Stimulated activated effector memory CD8-positive, alpha-beta T cell treated with anti-CD3 and anti-CD28 coated beads, Interleukin-12 subunit alpha, Interleukin-12 subunit beta, amount 100 ng/mL, for 72 hours (primary cell): ENCODE data around the gene USP22.
"Not testable (repeated sequence)": the region's sequence is repeated elsewhere in the genome, so short reads cannot be mapped to it uniquely, and the experiment has no call there.

Experiments
- ATAC-seq: fragments of 150-1000 bp; cut with Tn5 transposase; 2 replicates; pipeline ENCODE4 v1.10.0; 2021
- DNase-seq, 2 donors: peaks; one replicate each; pipeline ENCODE4 v3.0.0; 2021 to 2022; ENCODE audit warnings: low spot score in 2 of 2
- H3K27ac Mint-ChIP-seq: one replicate; pipeline ENCODE4 v1.8.0; 2022; ENCODE audit warnings: mild to moderate bottlenecking, mixed read lengths
- H3K36me3 Mint-ChIP-seq: one replicate; pipeline ENCODE4 v1.8.0; 2022; ENCODE audit warnings: mild to moderate bottlenecking, mixed read lengths
- H3K4me1 Mint-ChIP-seq: one replicate; pipeline ENCODE4 v1.8.0; 2022; ENCODE audit warnings: mixed read lengths
- H3K4me3 Mint-ChIP-seq: one replicate; pipeline ENCODE4 v1.8.0; 2022; ENCODE audit warnings: mild to moderate bottlenecking, mixed read lengths
- H3K9me3 Mint-ChIP-seq: one replicate; pipeline ENCODE4 v1.8.0; 2022; ENCODE audit warnings: mixed read lengths

Gene USP22

GRCh38 chr17:21042458-21043295, at the start of gene USP22:
Gene USP22, minus strand, starts transcription at chr17:21043011. Its CDS starts 176 bp downstream, at chr17:21042835.
- peak in 1 of 2 donors; percentile 87 for DNase-seq
- Mint-ChIP-seq H3K4me1 (peaks cover 12% of the 10 kb centered on the region), H3K27ac (peak within 1 kb of the TSS; percentile 94), H3K9me3 (no peaks in the 10 kb centered on the region), H3K4me3 (peak within 1 kb of the TSS; percentile 94), H3K36me3 (peaks cover 42% of the 10 kb centered on the region)
- peak; percentile 71 for ATAC-seq

GRCh38 chr17:21090902-21091618, 48.2 kb upstream of the USP22 start:
- no peaks in the 10 kb centered on the region for H3K9me3 Mint-ChIP-seq
- H3K27ac Mint-ChIP-seq: no peak overlapping the region
- ATAC-seq: no peak
- no peak for DNase-seq
- H3K36me3 Mint-ChIP-seq: no peaks in the 10 kb centered on the region
- H3K4me3 Mint-ChIP-seq: no peak overlapping the region
- no peaks in the 10 kb centered on the region for H3K4me1 Mint-ChIP-seq

GRCh38 chr17:21089933-21090901, 47.4 kb upstream of the USP22 start:
- DNase-seq: no peak
- no peak for ATAC-seq
- Mint-ChIP-seq H3K36me3 (no peaks in the 10 kb centered on the region), H3K9me3 (no peaks in the 10 kb centered on the region), H3K4me3 (no peak overlapping the region), H3K4me1 (no peaks in the 10 kb centered on the region), H3K27ac (no peak overlapping the region)

- no peaks in the 10 kb centered on the region for H3K4me1 Mint-ChIP-seq
- no peaks in the 10 kb centered on the region for H3K36me3 Mint-ChIP-seq
- no peak for DNase-seq
- no peak overlapping the region for H3K27ac Mint-ChIP-seq
- no peak for ATAC-seq
- no peaks in the 10 kb centered on the region for H3K9me3 Mint-ChIP-seq
- no peak overlapping the region for H3K4me3 Mint-ChIP-seq
Observed at GRCh38 chr17:21089145-21089544, 46.3 kb upstream of the USP22 start.

- H3K9me3 Mint-ChIP-seq: no peaks in the 10 kb centered on the region
- H3K4me3 Mint-ChIP-seq: no peak overlapping the region
- no peak for ATAC-seq
- no peaks in the 10 kb centered on the region for H3K36me3 Mint-ChIP-seq
- no peak overlapping the region for H3K27ac Mint-ChIP-seq
- no peak for DNase-seq
- no peaks in the 10 kb centered on the region for H3K4me1 Mint-ChIP-seq
Observed at GRCh38 chr17:21085707-21086106, 42.9 kb upstream of the USP22 start.

GRCh38 chr17:21085280-21085679, 42.5 kb upstream of the USP22 start:
- H3K4me3 Mint-ChIP-seq: not testable (repeated sequence)

GRCh38 chr17:21082001-21082436, 39.2 kb upstream of the USP22 start:
- Mint-ChIP-seq H3K4me1 (no peaks in the 10 kb centered on the region), H3K4me3 (no peak overlapping the region), H3K36me3 (no peaks in the 10 kb centered on the region), H3K9me3 (no peaks in the 10 kb centered on the region), H3K27ac (no peak overlapping the region)
- no peak for DNase-seq
- ATAC-seq: no peak

More at GRCh38 chr17:21085280-21085679, 42.5 kb upstream of the USP22 start:
- not testable (repeated sequence) for H3K27ac Mint-ChIP-seq, H3K36me3 Mint-ChIP-seq, H3K9me3 Mint-ChIP-seq, H3K4me1 Mint-ChIP-seq, ATAC-seq, DNase-seq

- Mint-ChIP-seq H3K36me3 (no peaks in the 10 kb centered on the region), H3K9me3 (no peaks in the 10 kb centered on the region), H3K27ac (no peak overlapping the region), H3K4me3 (no peak overlapping the region), H3K4me1 (no peaks in the 10 kb centered on the region)
- DNase-seq: no peak
- ATAC-seq: no peak
Observed at GRCh38 chr17:21079196-21079595, 36.4 kb upstream of the USP22 start.

- no peaks in the 10 kb centered on the region for H3K36me3 Mint-ChIP-seq
- H3K4me1 Mint-ChIP-seq: no peaks in the 10 kb centered on the region
- H3K9me3 Mint-ChIP-seq: no peaks in the 10 kb centered on the region
- ATAC-seq (no peak), DNase-seq (no peak)
- H3K27ac Mint-ChIP-seq: no peak overlapping the region
- H3K4me3 Mint-ChIP-seq: no peak overlapping the region
Observed at GRCh38 chr17:21078016-21078780, 35.4 kb upstream of the USP22 start.

GRCh38 chr17:21077281-21077680, 34.5 kb upstream of the USP22 start:
- Mint-ChIP-seq H3K27ac (no peak overlapping the region), H3K9me3 (no peaks in the 10 kb centered on the region), H3K4me3 (no peak overlapping the region), H3K36me3 (no peaks in the 10 kb centered on the region), H3K4me1 (no peaks in the 10 kb centered on the region)
- ATAC-seq (no peak), DNase-seq (no peak)

- Mint-ChIP-seq H3K4me1 (no peaks in the 10 kb centered on the region), H3K9me3 (no peaks in the 10 kb centered on the region), H3K4me3 (no peak overlapping the region), H3K36me3 (no peaks in the 10 kb centered on the region), H3K27ac (no peak overlapping the region)
- DNase-seq: no peak
- no peak for ATAC-seq
Observed at GRCh38 chr17:21076242-21076641, 33.4 kb upstream of the USP22 start.

- Mint-ChIP-seq H3K4me3 (no peak overlapping the region), H3K36me3 (no peaks in the 10 kb centered on the region), H3K4me1 (no peaks in the 10 kb centered on the region), H3K9me3 (no peaks in the 10 kb centered on the region), H3K27ac (no peak overlapping the region)
- ATAC-seq (no peak), DNase-seq (no peak)
Observed at GRCh38 chr17:21075739-21076085, 32.9 kb upstream of the USP22 start.

GRCh38 chr17:21072745-21073197, 30.0 kb upstream of the USP22 start:
- ATAC-seq (no peak), DNase-seq (no peak)
- Mint-ChIP-seq H3K9me3 (no peaks in the 10 kb centered on the region), H3K36me3 (no peaks in the 10 kb centered on the region), H3K4me3 (no peak overlapping the region), H3K27ac (no peak overlapping the region), H3K4me1 (no peaks in the 10 kb centered on the region)

- Mint-ChIP-seq H3K27ac (no peak overlapping the region), H3K4me3 (no peak overlapping the region), H3K9me3 (no peaks in the 10 kb centered on the region), H3K4me1 (peaks cover 5% of the 10 kb centered on the region), H3K36me3 (no peaks in the 10 kb centered on the region)
- ATAC-seq (no peak), DNase-seq (no peak)
Observed at GRCh38 chr17:21066394-21066793, 23.6 kb upstream of the USP22 start.
